GM18519 (cell line): ENCODE data around the gene NADK2.
A peak's percentile ranks its signal among the peaks of the same experiment; 100 is the strongest.

Source experiments
- ATAC-seq: cut with Tn5 transposase; IDR thresholded peaks from one replicate; pipeline ENCODE4 v1.9.1; 2021; ENCODE audit warnings: mild to moderate bottlenecking, moderate library complexity; ENCODE audit not compliant: unreplicated experiment, low FRiP score

NADK2 gene

GRCh38 chr5:36172599-36172998 is 69.1 kb downstream of the NADK2 start:
- ATAC-seq: no peak

- no peak for ATAC-seq
Measured at GRCh38 chr5:36170832-36171424, 70.8 kb downstream of the NADK2 start.

GRCh38 chr5:36168737-36169136 is 73.0 kb downstream of the NADK2 start:
- ATAC-seq: no peak

- ATAC-seq: no peak
Measured at GRCh38 chr5:36164461-36164860, 77.3 kb downstream of the NADK2 start.

- ATAC-seq: no peak
Measured at GRCh38 chr5:36162810-36163486, 78.8 kb downstream of the NADK2 start.

- no peak for ATAC-seq
Measured at GRCh38 chr5:36161361-36161760, 80.4 kb downstream of the NADK2 start.

GRCh38 chr5:36160617-36161016 is 81.1 kb downstream of the NADK2 start:
- no peak for ATAC-seq

GRCh38 chr5:36158144-36158543 is 83.6 kb downstream of the NADK2 start:
- ATAC-seq: no peak

- ATAC-seq: no peak
Measured at GRCh38 chr5:36156619-36157018, 85.1 kb downstream of the NADK2 start.

- no peak for ATAC-seq
Measured at GRCh38 chr5:36156121-36156601, 85.6 kb downstream of the NADK2 start.

GRCh38 chr5:36155291-36155690 is 86.4 kb downstream of the NADK2 start:
- ATAC-seq: no peak

GRCh38 chr5:36153726-36154125 is 88.0 kb downstream of the NADK2 start:
- ATAC-seq: no peak

GRCh38 chr5:36153298-36153677 is 88.4 kb downstream of the NADK2 start:
- ATAC-seq: no peak

GRCh38 chr5:36152324-36153297 is 89.1 kb downstream of the NADK2 start:
- no peak for ATAC-seq

- peak; percentile 99 for ATAC-seq
Measured at GRCh38 chr5:36151434-36152323, 90.0 kb downstream of the NADK2 start, which contains the start of the genes LMBRD2 and SKP2. Gene LMBRD2 (minus strand): TSS chr5:36151887. CDS start chr5:36143349, 8,538 bp downstream. Gene SKP2 (plus strand): TSS chr5:36152111. CDS start chr5:36152263, 152 bp downstream.

GRCh38 chr5:36150676-36151433 is 90.9 kb downstream of the NADK2 start:
- ATAC-seq: peak; percentile 35

GRCh38 chr5:36147681-36148080 is 94.0 kb downstream of the NADK2 start:
- ATAC-seq: no peak

- no peak for ATAC-seq
Measured at GRCh38 chr5:36146390-36146789, 95.3 kb downstream of the NADK2 start.

GRCh38 chr5:36145311-36145710 is 96.4 kb downstream of the NADK2 start:
- no peak for ATAC-seq
